Measurements from ENCODE around the gene DIDO1.

- TF ChIP-seq CTCF (conservative IDR thresholded peaks at IDR 0.05; ENCODE audit: low read depth, low read length) (no peak), SMC3 (IDR thresholded peaks at IDR 0.05; ENCODE audit: low read depth, low read length) (no peak), POLR2A (IDR thresholded peaks at IDR 0.05; ENCODE audit: low read depth, low read length) (no peak), USF2 (IDR thresholded peaks at IDR 0.05; ENCODE audit: low read depth, low read length) (no peak), RCOR1 (IDR thresholded peaks at IDR 0.05; ENCODE audit: insufficient replicate concordance, low read length) (no peak), MXI1 (IDR thresholded peaks at IDR 0.05; ENCODE audit: borderline replicate concordance, low read depth, low read length) (no peak), RFX5 (IDR thresholded peaks at IDR 0.05; ENCODE audit: low read depth, low read length) (no peak), FOS (IDR thresholded peaks at IDR 0.05; ENCODE audit: low read depth, low read length) (no peak), CEBPB (IDR thresholded peaks at IDR 0.05; ENCODE audit: low read depth, low read length) (no peak), RAD21 (IDR thresholded peaks at IDR 0.05; ENCODE audit: low read length) (no peak)
Measured at GRCh38 chr20:62910777-62911497, 15.4 kb downstream of the DIDO1 start.

Data from IMR-90 (cell line).